HG02610 (cell line): Measurements from ENCODE around the gene BPI.
"Not testable (repeated sequence)": the region's sequence is repeated elsewhere in the genome, so short reads cannot be mapped to it uniquely, and the experiment has no call there.

Source experiments
- ATAC-seq: cut with Tn5 transposase; IDR thresholded peaks from one replicate; pipeline ENCODE4 v1.9.1; 2021; ENCODE audit warnings: mild to moderate bottlenecking, moderate library complexity; ENCODE audit not compliant: unreplicated experiment

BPI gene

GRCh38 chr20:38277691-38278090, 26.3 kb upstream of the BPI start:
- no peak for ATAC-seq

DNA sequence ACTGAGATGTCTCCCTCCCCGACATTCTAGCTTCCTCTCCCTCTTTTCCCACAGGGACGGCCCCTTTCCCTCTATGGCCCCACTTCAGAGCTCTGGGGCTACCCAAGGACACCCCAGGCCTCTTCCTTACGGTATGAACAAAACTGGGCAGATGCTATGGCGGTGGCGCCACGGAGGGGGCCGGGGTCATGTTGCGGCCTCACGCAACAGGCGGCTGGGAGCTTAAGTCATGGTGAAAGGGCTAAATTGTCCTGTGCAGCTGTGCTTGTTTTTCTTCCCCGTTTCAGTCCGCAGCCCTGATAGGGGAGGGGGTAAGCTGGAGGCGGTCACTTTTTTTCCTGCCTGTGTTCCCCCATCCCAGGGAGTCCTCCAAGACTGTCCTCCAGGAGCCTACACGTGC, 25.8 kb upstream of the BPI start:
- no peak for ATAC-seq

DNA sequence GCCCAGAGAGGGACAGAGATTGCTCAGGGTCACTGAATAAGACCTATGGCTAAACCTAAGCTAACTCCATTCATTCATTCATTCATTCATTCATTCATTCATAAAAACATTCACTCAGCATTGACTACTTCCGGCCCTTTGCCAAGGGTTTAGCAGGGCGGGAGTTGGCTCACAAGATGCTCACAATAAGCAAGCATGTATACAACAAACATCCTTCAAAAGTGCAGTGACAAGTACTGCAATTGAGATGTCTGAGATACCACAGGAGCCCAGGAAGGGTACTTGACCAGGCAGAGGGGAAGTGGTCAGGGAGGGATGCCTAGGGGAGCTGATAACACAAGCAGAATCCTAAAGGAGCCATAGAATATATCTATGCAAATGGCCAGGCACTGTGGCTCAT, 25.2 kb upstream of the BPI start:
- no peak for ATAC-seq

- not testable (repeated sequence) for ATAC-seq
These were observed 22.6 kb upstream of the BPI start for GRCh38 chr20:38281176-38281915.

DNA sequence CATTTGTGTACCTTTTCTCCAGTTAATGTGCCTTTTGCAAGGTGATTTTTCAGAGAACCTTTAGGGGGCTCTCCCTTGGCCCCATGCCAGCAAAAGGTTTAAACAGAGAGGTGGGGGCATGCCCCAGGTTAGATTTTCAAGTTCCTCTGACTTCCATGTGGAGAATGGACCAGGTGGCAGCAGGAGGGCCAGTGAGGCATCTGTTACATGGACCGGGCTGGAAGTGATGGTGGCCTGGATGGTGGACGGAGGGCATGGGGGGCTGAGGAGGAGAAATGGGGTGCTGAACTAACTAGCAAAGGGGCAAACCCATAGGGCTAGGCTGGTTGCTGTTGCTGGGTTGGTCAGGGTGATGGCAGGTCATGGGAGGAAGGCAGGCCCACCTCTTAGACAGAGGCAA, 20.7 kb upstream of the BPI start:
- no peak for ATAC-seq

- ATAC-seq: not testable (repeated sequence)
These were observed 19.8 kb upstream of the BPI start for GRCh38 chr20:38284066-38284650.

DNA sequence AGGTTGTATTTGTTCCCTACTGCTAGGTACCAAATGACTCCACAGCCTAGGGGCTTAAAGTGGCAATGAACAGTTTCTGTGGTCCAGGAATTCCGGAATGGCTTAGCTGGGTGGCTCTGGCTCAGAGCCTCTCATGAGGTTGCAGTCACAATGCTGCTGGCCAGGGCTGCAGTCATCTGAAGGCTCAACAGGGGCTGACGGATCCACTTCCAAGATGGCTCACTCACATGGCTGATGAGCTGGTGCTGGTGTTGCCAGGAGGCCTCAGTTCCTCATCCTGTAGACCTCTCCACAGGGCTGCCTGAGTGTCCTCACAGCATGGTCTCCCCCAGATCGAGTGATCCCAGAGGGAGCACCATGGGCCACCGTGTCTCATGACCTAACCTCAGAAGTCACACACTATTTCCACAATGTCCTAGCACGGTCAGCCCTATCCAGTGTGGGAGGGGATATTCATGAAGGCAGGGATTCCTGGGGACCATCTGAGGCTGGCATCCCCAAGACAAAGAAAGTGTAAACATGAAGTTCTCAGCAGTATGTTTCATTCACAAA, 19.0 kb upstream of the BPI start:
- ATAC-seq: no peak

GRCh38 chr20:38286586-38287531, 17.1 kb upstream of the BPI start:
- no peak for ATAC-seq

DNA sequence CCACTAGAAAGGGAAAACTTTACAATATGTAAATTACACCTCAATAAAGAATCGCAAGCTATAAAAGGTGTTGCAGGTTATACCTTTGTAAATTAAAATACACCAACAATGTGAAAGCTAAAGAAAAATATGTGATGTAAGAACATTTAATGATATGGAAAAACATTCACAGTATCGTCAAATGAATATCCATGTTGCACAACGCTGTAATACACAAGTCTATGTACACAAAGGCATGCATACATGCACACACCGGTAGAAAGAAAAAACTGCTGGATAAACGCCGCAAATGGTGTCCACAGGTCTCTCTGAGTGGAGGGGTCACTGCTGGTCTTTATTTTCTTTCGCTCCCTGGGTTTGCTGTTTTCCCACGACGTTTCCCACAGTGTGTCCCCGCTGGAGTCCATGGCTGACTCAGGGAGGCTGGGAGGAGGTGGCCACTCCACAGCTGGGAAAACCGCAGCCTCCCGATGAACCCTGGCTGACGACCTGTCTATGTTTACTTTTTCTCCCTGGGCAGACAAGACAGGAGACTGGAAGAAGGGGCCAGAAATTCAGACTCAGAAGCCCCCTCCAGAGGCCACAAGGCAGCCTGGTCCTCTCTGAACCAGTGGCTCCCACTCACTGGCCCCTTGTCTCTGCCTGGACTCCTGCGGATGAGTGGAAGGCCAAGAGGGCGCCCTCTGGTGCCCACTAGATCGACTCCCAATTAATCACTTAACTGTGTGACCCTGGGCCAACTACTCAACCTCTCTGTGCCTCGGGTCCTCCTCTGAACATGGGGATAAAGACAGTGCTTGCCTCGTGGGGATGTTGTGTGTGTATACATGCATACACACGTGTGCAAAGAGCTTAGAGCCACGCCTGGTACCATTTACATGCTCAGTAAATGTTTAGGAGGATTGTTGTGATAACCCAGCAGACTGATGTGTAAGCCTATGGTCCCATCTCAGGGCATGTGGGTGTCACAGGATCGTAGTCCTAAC, 12.8 kb upstream of the BPI start:
- ATAC-seq: no peak

DNA sequence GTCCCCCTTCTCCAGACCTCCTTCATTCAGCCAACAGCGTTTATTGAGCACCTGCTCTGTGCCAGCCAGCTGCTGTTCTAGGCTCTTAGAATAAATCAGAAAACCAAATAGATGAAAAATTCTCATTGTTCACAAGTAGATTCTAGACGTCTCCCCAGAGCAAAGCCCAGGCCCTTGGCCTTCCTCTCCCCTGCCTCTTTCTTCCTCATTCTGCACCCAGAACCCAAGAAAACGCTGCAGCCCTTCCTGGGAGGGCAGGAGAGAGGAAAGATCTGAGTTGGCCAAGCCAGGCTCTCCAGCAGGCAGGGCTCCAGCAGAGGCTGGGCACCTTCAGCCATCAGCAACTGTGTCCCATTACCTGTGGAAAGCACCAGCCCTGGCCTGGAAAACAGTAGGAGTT, 12.0 kb upstream of the BPI start:
- no peak for ATAC-seq

- ATAC-seq: no peak
These were observed 10.4 kb upstream of the BPI start for GRCh38 chr20:38293491-38294065.

GRCh38 chr20:38294076-38294591, 9.8 kb upstream of the BPI start:
- ATAC-seq: no peak

- no peak for ATAC-seq
These were observed 8.1 kb upstream of the BPI start for GRCh38 chr20:38295811-38296210.

GRCh38 chr20:38296433-38296832, 7.5 kb upstream of the BPI start:
- no peak for ATAC-seq

GRCh38 chr20:38297916-38298674, 5.9 kb upstream of the BPI start:
- no peak for ATAC-seq

DNA sequence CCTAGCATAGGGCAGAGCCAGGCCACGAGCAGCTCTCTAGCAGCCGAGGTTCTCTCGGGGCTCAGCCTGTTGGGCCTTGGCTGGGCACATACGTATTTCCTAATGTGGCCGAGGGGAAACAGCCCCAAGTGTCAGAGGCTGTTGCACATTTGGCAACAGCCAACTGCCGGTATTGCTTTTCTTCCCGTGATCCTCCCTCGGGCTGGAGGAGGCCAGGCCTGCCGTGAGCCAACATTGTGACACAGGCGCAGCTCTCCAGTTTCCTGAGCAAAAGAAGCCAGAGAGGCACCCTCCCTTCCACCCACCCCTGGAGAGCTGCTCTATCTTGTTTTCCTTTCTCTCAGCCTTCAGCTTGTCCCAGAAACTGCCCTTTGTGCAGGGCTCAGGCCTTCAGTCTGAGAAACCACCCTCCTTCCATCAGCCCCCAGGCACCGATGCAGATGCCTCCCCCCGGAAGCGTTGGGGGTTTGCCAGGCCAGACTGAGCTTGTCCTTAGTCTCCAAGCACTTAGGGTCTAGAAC, 5.1 kb upstream of the BPI start:
- no peak for ATAC-seq

DNA sequence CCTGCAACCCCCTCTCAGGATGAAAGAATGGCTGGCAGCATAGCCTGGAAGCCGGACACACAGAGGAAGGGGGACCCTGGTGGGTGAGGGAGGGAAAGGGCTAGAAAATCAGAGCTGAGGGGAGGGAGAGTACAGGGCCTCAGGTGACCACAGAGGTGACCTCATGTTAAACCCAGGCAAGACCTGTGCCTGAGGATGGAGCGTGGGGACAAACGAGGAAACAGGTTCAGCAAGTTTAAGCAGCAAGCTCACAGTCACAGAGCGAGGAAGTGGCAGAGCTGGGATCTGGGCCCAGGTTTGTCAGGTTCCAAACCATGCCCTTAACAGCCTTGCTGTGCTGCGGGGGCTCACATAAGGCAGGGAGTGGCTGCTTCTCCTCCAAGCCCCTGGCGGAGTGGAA, 4.0 kb upstream of the BPI start:
- no peak for ATAC-seq

GRCh38 chr20:38300438-38300837, 3.5 kb upstream of the BPI start:
- ATAC-seq: no peak

GRCh38 chr20:38301309-38301708, 2.6 kb upstream of the BPI start:
- no peak for ATAC-seq
